ENCODE results near the gene POP7. TPM values are rescaled to one million over a fixed set of nuclear protein-coding genes. Genes with fewer than 3 reads are reported as not detected.
"Not testable (repeated sequence)": the region's sequence is repeated elsewhere in the genome, so short reads cannot be mapped to it uniquely, and the experiment has no call there.

Gene POP7
- total RNA-seq, 2 experiments from 2014 or later = 43.6 to 48.3 TPM

- peaks cover 3% of the 10 kb centered on the region for H3K36me3 Mint-ChIP-seq (ENCODE audit: low read depth)
Measured at GRCh38 chr7:100694098-100694745, 11.7 kb upstream of the POP7 start, which contains the start of gene GIGYF1. GIGYF1 (minus strand) TSS chr7:100694250; CDS start chr7:100688238, 6,012 bp downstream.

DNA sequence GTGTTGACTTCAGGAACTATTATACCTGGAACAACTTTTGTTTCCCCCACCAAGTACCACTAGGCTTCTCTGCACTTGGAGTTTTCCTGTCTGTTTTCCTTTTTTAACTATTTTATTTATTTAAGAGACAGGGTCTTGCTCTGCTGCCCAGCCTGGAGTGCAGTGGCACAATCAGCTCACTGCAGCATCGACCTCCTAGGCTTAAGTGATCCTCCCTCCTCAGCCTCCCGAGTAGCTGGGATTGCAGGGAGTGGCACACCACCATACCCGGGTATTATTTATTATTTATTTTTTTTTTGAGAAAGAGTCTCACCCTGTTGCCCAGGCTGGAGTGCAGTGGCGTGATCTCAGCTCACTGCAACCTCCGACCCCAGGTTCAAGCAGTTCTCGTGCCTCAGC lies 9.8 kb upstream of the POP7 start:
- ChIA-PET POLR2A (interaction anchor here (0.6 to 1.6 kb wide), 3 partner anchors 9 to 1730 kb away, joined by 3 to 11 read pairs (median 5); partner anchors contain the start of gene POP7), CTCF (interaction anchor here (2.6 to 9.0 kb wide), 2 partner anchors 8 to 91 kb away, joined by 6 to 128 read pairs; partner anchors contain the start of gene POP7)
- ATAC-seq (no peak), DNase-seq (no peak)
- peaks cover 30% of the 10 kb centered on the region for H3K4me1 Mint-ChIP-seq (ENCODE audit: low read depth)
- H3K27ac Mint-ChIP-seq = no peak overlapping the region
- H3K36me3 Mint-ChIP-seq (ENCODE audit: low read depth) = peaks cover 2% of the 10 kb centered on the region
- H3K4me3 Mint-ChIP-seq = peak overlapping the region; percentile 10
- H3K27me3 Mint-ChIP-seq (ENCODE audit: low read depth) = peaks cover 18% of the 10 kb centered on the region
- no peaks in the 10 kb centered on the region for H3K9me3 Mint-ChIP-seq (ENCODE audit: insufficient read depth)

More at GRCh38 chr7:100694098-100694745, 11.7 kb upstream of the POP7 start, which contains the start of gene GIGYF1:
- DNase-seq = peak; percentile 75
- POLR2A ChIA-PET = interaction anchor here (0.6 to 4.6 kb wide), 4 partner anchors 12 to 145 kb away, joined by 3 to 17 read pairs (median 5); partner anchors contain the start of gene POP7
- Mint-ChIP-seq H3K4me3 (peak within 1 kb of the TSS; percentile 94), H3K27me3 (ENCODE audit: low read depth) (peaks cover 10% of the 10 kb centered on the region), H3K9me3 (ENCODE audit: insufficient read depth) (no peaks in the 10 kb centered on the region), H3K27ac (peak within 1 kb of the TSS; percentile 87), H3K4me1 (ENCODE audit: low read depth) (peaks cover 31% of the 10 kb centered on the region)
- ATAC-seq = peak; percentile 69
- CTCF ChIA-PET = interaction anchor here (2.4 to 9.0 kb wide), 5 partner anchors 10 to 134 kb away, joined by 11 to 128 read pairs (median 24); partner anchors contain the start of gene POP7

- H3K4me1 Mint-ChIP-seq (ENCODE audit: low read depth) = peaks cover 9% of the 10 kb centered on the region
- no peak for ATAC-seq
Measured at GRCh38 chr7:100699018-100699417, 6.9 kb upstream of the POP7 start.

DNA sequence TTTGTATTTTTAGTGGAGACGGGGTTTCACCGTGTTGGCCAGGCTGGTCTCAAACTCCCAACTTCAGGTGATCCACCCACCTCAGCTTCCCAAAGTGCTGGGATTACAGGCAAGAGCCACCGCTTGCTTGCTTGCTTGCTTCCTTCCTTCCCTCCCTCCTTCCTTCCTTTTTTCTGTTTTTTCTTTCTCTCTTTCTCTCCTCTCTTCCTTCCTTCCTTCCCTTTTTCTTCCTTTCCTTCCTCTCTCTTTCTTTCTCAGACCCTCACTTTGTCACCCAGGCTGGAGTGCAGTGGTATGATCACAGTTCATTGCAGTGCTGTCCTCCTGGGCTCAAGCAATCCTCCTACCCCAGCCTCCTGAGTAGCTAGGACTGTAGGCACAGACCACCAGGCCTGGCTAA lies 4.8 kb upstream of the POP7 start:
- H3K4me1 Mint-ChIP-seq (ENCODE audit: low read depth); POLR2A ChIA-PET; H3K36me3 Mint-ChIP-seq (ENCODE audit: low read depth); H3K9me3 Mint-ChIP-seq (ENCODE audit: insufficient read depth); ATAC-seq; H3K4me3 Mint-ChIP-seq; H3K27ac Mint-ChIP-seq; DNase-seq: not testable (repeated sequence)
- peaks cover 12% of the 10 kb centered on the region for H3K27me3 Mint-ChIP-seq (ENCODE audit: low read depth)
- CTCF ChIA-PET = interaction anchor here (1.2 to 2.1 kb wide), 3 partner anchors 9 to 142 kb away, joined by 3 to 13 read pairs (median 8); no protein-coding TSS in a partner anchor

More at GRCh38 chr7:100699018-100699417, 6.9 kb upstream of the POP7 start:
- CTCF ChIA-PET = interaction anchor here (0.6 to 1.0 kb wide), 4 partner anchors 13 to 154 kb away, joined by 3 to 4 read pairs (median 3); partner anchors contain the start of genes FBXO24, LRCH4 and SLC12A9
- Mint-ChIP-seq H3K4me3 (no peak overlapping the region), H3K27ac (no peak overlapping the region), H3K27me3 (ENCODE audit: low read depth) (peaks cover 22% of the 10 kb centered on the region), H3K36me3 (ENCODE audit: low read depth) (no peaks in the 10 kb centered on the region), H3K9me3 (ENCODE audit: insufficient read depth) (no peaks in the 10 kb centered on the region)
- POLR2A ChIA-PET = interaction anchor here (0.6 kb wide), 1 partner anchor 208 kb away, joined by 4 read pairs; no protein-coding TSS in a partner anchor
- no peak for DNase-seq

DNA sequence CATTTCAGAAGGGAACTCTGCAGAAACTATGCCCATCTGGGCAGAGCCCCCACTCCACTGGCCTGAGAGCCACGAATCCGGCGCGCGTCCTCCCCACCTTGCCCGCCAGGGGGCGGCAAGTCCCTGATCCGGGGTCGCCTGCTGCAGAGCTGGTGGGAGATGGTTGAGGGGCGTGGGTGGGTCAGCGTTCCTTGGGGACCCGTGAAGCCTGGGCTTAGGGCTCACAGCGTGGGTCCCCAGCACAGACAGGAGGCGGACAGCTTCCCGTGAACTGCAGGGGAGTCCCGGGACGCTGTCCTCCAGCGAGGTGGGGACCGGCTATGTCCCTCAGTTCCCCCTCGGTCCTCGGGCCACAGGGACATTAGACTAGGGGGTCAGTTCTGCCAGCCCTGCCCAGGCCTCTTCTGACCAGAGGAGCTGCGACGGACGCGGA lies 585 bp upstream of the POP7 start:
- H3K27me3 Mint-ChIP-seq (ENCODE audit: low read depth) = peaks cover 7% of the 10 kb centered on the region
- CTCF ChIA-PET = interaction anchor here (0.6 to 4.7 kb wide), 67 partner anchors 9 to 556 kb away, joined by 3 to 128 read pairs (median 4); partner anchors contain the start of genes EPO, FBXO24, GIGYF1 and GNB2
- H3K4me1 Mint-ChIP-seq (ENCODE audit: low read depth) = peaks cover 19% of the 10 kb centered on the region
- H3K9me3 Mint-ChIP-seq (ENCODE audit: insufficient read depth) = no peaks in the 10 kb centered on the region
- ATAC-seq (peak; percentile 66), DNase-seq (peak; percentile 83)
- peaks cover 8% of the 10 kb centered on the region for H3K36me3 Mint-ChIP-seq (ENCODE audit: low read depth)
- H3K4me3 Mint-ChIP-seq = peak overlapping the region; percentile 96
- POLR2A ChIA-PET = interaction anchor here (0.5 to 2.3 kb wide), 23 partner anchors 9 to 792 kb away, joined by 3 to 17 read pairs (median 3); partner anchors contain the start of genes FBXO24, GIGYF1, LRCH4 and MEPCE
- H3K27ac Mint-ChIP-seq = peak overlapping the region; percentile 98

DNA sequence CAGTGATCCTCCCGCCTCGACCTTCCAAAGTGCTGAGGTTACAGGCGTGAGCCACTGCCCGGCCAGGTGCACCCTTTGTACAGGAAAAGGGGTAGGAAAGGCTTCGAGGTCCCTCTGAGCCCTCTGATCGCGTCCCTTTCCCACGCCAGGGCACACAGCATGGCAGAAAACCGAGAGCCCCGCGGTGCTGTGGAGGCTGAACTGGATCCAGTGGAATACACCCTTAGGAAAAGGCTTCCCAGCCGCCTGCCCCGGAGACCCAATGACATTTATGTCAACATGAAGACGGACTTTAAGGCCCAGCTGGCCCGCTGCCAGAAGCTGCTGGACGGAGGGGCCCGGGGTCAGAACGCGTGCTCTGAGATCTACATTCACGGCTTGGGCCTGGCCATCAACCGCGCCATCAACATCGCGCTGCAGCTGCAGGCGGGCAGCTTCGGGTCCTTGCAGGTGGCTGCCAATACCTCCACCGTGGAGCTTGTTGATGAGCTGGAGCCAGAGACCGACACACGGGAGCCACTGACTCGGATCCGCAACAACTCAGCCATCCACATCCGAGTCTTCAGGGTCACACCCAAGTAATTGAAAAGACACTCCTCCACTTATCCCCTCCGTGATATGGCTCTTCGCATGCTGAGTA lies 871 bp downstream of the POP7 start:
- no peak for DNase-seq
- H3K36me3 Mint-ChIP-seq (ENCODE audit: low read depth) = peaks cover 8% of the 10 kb centered on the region
- ATAC-seq = no peak
- peaks cover 2% of the 10 kb centered on the region for H3K27me3 Mint-ChIP-seq (ENCODE audit: low read depth)
- H3K4me3 Mint-ChIP-seq = peak overlapping the region; percentile 96
- peak overlapping the region; percentile 98 for H3K27ac Mint-ChIP-seq
- H3K9me3 Mint-ChIP-seq (ENCODE audit: insufficient read depth) = no peaks in the 10 kb centered on the region
- POLR2A ChIA-PET = interaction anchor here (1.1 to 2.3 kb wide), 5 partner anchors 10 to 168 kb away, joined by 3 to 17 read pairs (median 11); partner anchors contain the start of genes GIGYF1, SLC12A9 and SRRT
- CTCF ChIA-PET = interaction anchor here (1.0 to 4.7 kb wide), 7 partner anchors 14 to 145 kb away, joined by 3 to 128 read pairs (median 34); partner anchors contain the start of genes FBXO24, GIGYF1, LRCH4 and SLC12A9
- peaks cover 19% of the 10 kb centered on the region for H3K4me1 Mint-ChIP-seq (ENCODE audit: low read depth)

- DNase-seq = no peak
- POLR2A ChIA-PET = interaction anchor here (0.7 to 1.7 kb wide), 2 partner anchors 279 to 505 kb away, joined by 3 read pairs; partner anchors contain the start of gene ZCWPW1
- H3K4me3 Mint-ChIP-seq = no peak overlapping the region
- no peaks in the 10 kb centered on the region for H3K27me3 Mint-ChIP-seq (ENCODE audit: low read depth)
- no peaks in the 10 kb centered on the region for H3K9me3 Mint-ChIP-seq (ENCODE audit: insufficient read depth)
- H3K27ac Mint-ChIP-seq = no peak overlapping the region
- no peak for ATAC-seq
- H3K36me3 Mint-ChIP-seq (ENCODE audit: low read depth) = peaks cover 8% of the 10 kb centered on the region
- peaks cover 19% of the 10 kb centered on the region for H3K4me1 Mint-ChIP-seq (ENCODE audit: low read depth)
- CTCF ChIA-PET = no interaction called here
Measured at GRCh38 chr7:100708395-100708794, 2.5 kb downstream of the POP7 start.

DNA sequence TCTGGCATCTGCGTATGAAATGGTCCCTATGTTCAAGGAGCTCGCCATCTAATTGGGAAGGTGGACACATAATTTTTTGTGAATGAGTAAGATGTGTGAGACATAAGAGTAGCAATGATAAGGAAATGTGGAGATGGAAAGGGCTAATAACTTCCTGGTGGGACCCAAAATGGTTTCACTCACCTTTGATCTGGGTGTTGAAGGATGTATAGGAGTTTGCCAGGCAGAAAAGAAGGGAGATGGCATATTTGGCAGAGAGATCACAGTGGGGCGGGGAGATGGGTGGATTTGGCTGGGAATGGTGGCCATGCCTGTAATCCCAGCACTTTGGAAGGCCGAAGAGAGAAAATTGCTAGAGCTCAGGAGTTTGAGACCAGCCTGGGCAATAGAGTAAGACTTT lies 4.5 kb downstream of the POP7 start:
- H3K9me3 Mint-ChIP-seq (ENCODE audit: insufficient read depth) = no peaks in the 10 kb centered on the region
- no peaks in the 10 kb centered on the region for H3K27me3 Mint-ChIP-seq (ENCODE audit: low read depth)
- ChIA-PET POLR2A (no interaction called here), CTCF (no interaction called here)
- no peak for DNase-seq
- peaks cover 13% of the 10 kb centered on the region for H3K4me1 Mint-ChIP-seq (ENCODE audit: low read depth)
- H3K4me3 Mint-ChIP-seq = no peak overlapping the region
- H3K36me3 Mint-ChIP-seq (ENCODE audit: low read depth) = peaks cover 8% of the 10 kb centered on the region
- H3K27ac Mint-ChIP-seq = no peak overlapping the region
- ATAC-seq = no peak

GRCh38 chr7:100711369-100711768 lies 5.4 kb downstream of the POP7 start:
- Mint-ChIP-seq H3K9me3 (ENCODE audit: insufficient read depth) (no peaks in the 10 kb centered on the region), H3K4me3 (no peak overlapping the region), H3K4me1 (ENCODE audit: low read depth) (peaks cover 12% of the 10 kb centered on the region), H3K27ac (no peak overlapping the region), H3K27me3 (ENCODE audit: low read depth) (no peaks in the 10 kb centered on the region), H3K36me3 (ENCODE audit: low read depth) (peaks cover 8% of the 10 kb centered on the region)
- ChIA-PET CTCF (interaction anchor here (0.5 kb wide), 1 partner anchor 12 kb away, joined by 4 read pairs; no protein-coding TSS in a partner anchor), POLR2A (no interaction called here)
- DNase-seq = no peak
- no peak for ATAC-seq

GRCh38 chr7:100714725-100715124 lies 8.8 kb downstream of the POP7 start:
- ChIA-PET POLR2A (interaction anchor here (0.6 kb wide), 1 partner anchor 80 kb away, joined by 3 read pairs; no protein-coding TSS in a partner anchor), CTCF (interaction anchor here (1.0 to 1.7 kb wide), 2 partner anchors 9 to 138 kb away, joined by 3 to 11 read pairs; partner anchors contain the start of genes POP7 and SLC12A9)
- Mint-ChIP-seq H3K4me1 (ENCODE audit: low read depth) (no peaks in the 10 kb centered on the region), H3K27ac (no peak overlapping the region), H3K27me3 (ENCODE audit: low read depth) (peaks cover 12% of the 10 kb centered on the region), H3K36me3 (ENCODE audit: low read depth) (no peaks in the 10 kb centered on the region), H3K9me3 (ENCODE audit: insufficient read depth) (no peaks in the 10 kb centered on the region), H3K4me3 (no peak overlapping the region)
- ATAC-seq (no peak), DNase-seq (no peak)

DNA sequence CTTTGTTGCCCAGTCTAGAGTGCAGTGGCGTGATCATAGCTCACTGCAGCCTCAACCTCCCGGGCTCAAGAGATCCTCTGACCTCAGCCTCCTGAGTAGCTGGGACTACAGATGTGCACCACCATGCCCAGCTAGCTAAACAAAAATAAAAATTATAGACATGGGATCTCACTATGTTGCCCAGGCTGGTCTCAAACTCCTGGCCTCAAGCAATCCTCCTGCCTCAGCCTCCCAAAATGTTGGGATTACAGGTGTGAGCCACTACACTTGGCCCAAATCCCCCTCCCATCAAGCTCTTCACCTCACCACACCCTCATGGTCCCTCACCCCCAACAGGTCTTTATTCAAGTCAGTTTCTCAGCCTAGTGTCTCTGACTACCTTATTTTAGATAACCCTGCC lies 11.2 kb downstream of the POP7 start:
- H3K4me3 Mint-ChIP-seq; POLR2A ChIA-PET; H3K36me3 Mint-ChIP-seq (ENCODE audit: low read depth); H3K9me3 Mint-ChIP-seq (ENCODE audit: insufficient read depth); DNase-seq; H3K27ac Mint-ChIP-seq; ATAC-seq; H3K4me1 Mint-ChIP-seq (ENCODE audit: low read depth): not testable (repeated sequence)
- CTCF ChIA-PET = interaction anchor here (1.2 to 4.3 kb wide), 2 partner anchors 9 to 12 kb away, joined by 7 to 22 read pairs; partner anchors contain the start of gene POP7
- H3K27me3 Mint-ChIP-seq (ENCODE audit: low read depth) = peaks cover 29% of the 10 kb centered on the region
